Activated CD4-positive, CD25-positive, alpha-beta regulatory T cell treated with anti-CD3 and anti-CD28 coated beads, Interleukin-2, amount 50 U/mL, for 24 hours (primary cell): Measurements from ENCODE around the gene EP400.
"Not testable (repeated sequence)": the region's sequence is repeated elsewhere in the genome, so short reads cannot be mapped to it uniquely, and the experiment has no call there.

Source experiments
- ATAC-seq, 2 donors: fragments of 150-1000 bp; cut with Tn5 transposase; one replicate each; pipeline ENCODE4 v1.10.0; 2021; ENCODE audit warnings: mild to moderate bottlenecking in 1 of 2, moderate library complexity in 1 of 2

The EP400 gene

GRCh38 chr12:131928711-131929580, 20.8 kb upstream of the EP400 start, which contains the start of gene PUS1:
Gene PUS1, plus strand, starts transcription at chr12:131929276. Its CDS starts 447 bp downstream, at chr12:131929723.
- ATAC-seq: peak; percentile 79 to 85

- ATAC-seq: peak; percentile 11 to 15
Measured at GRCh38 chr12:131929581-131930456, 19.9 kb upstream of the EP400 start.

GRCh38 chr12:131930510-131930909, 19.2 kb upstream of the EP400 start:
- no peak for ATAC-seq

- no peak for ATAC-seq
Measured at GRCh38 chr12:131933387-131933786, 16.4 kb upstream of the EP400 start.

- ATAC-seq: no peak
Measured at GRCh38 chr12:131934535-131934934, 15.2 kb upstream of the EP400 start.

GRCh38 chr12:131938082-131938481, 11.7 kb upstream of the EP400 start:
- ATAC-seq: no peak

GRCh38 chr12:131939007-131939406, 10.7 kb upstream of the EP400 start:
- ATAC-seq: no peak

GRCh38 chr12:131940141-131940547, 9.6 kb upstream of the EP400 start:
- ATAC-seq: no peak

- no peak for ATAC-seq
Measured at GRCh38 chr12:131941116-131941986, 8.4 kb upstream of the EP400 start.

GRCh38 chr12:131941987-131942341, 7.8 kb upstream of the EP400 start:
- ATAC-seq: no peak

- ATAC-seq: no peak
Measured at GRCh38 chr12:131942671-131943070, 7.1 kb upstream of the EP400 start.

- no peak for ATAC-seq
Measured at GRCh38 chr12:131943389-131943788, 6.4 kb upstream of the EP400 start.

GRCh38 chr12:131943876-131944275, 5.9 kb upstream of the EP400 start:
- no peak for ATAC-seq

- ATAC-seq: no peak
Measured at GRCh38 chr12:131944601-131945251, 5.0 kb upstream of the EP400 start.

- no peak for ATAC-seq
Measured at GRCh38 chr12:131946757-131947156, 3.0 kb upstream of the EP400 start.

- ATAC-seq: no peak
Measured at GRCh38 chr12:131947482-131948027, 2.2 kb upstream of the EP400 start.

- ATAC-seq: no peak
Measured at GRCh38 chr12:131948166-131948712, 1.5 kb upstream of the EP400 start.

GRCh38 chr12:131948713-131949430, 870 bp upstream of the EP400 start:
- not testable (repeated sequence) for ATAC-seq

GRCh38 chr12:131950182-131950913, 606 bp downstream of the EP400 start:
- ATAC-seq: peak; percentile 12 to 15

- not testable (repeated sequence) for ATAC-seq
Measured at GRCh38 chr12:131953810-131954209, 4.1 kb downstream of the EP400 start.
